ENCODE measurements around the gene SPANXN4.

Gene SPANXN4

GRCh38 chrX:143025628-143026027 lies at the start of gene SPANXN4:
SPANXN4 (plus strand) TSS chrX:143025928; CDS start chrX:143026015, 87 bp downstream.
- H3K4me3 ChIP-seq (ENCODE audit: low read depth, low read length): no peak within 1 kb of the TSS
- no peak for TF ChIP-seq CTCF (IDR thresholded peaks at IDR 0.05; ENCODE audit: low read depth, low read length)

GRCh38 chrX:142977128-142977914 lies 48.4 kb upstream of the SPANXN4 start:
- H3K4me3 ChIP-seq (ENCODE audit: low read depth, low read length): no peak overlapping the region
- TF ChIP-seq CTCF (IDR thresholded peaks at IDR 0.05; ENCODE audit: low read depth, low read length): no peak

GRCh38 chrX:142978130-142978684 lies 47.5 kb upstream of the SPANXN4 start:
- TF ChIP-seq CTCF (IDR thresholded peaks at IDR 0.05; ENCODE audit: low read depth, low read length): no peak
- H3K4me3 ChIP-seq (ENCODE audit: low read depth, low read length): no peak overlapping the region

- H3K4me3 ChIP-seq (ENCODE audit: low read depth, low read length): no peak overlapping the region
- no peak for TF ChIP-seq CTCF (IDR thresholded peaks at IDR 0.05; ENCODE audit: low read depth, low read length)
Measured at GRCh38 chrX:142982679-142983078, 43.0 kb upstream of the SPANXN4 start.

- no peak overlapping the region for H3K4me3 ChIP-seq (ENCODE audit: low read depth, low read length)
- TF ChIP-seq CTCF (IDR thresholded peaks at IDR 0.05; ENCODE audit: low read depth, low read length): no peak
Measured at GRCh38 chrX:142994988-142995387, 30.7 kb upstream of the SPANXN4 start.

- no peak overlapping the region for H3K4me3 ChIP-seq (ENCODE audit: low read depth, low read length)
- TF ChIP-seq CTCF (IDR thresholded peaks at IDR 0.05; ENCODE audit: low read depth, low read length): no peak
Measured at GRCh38 chrX:142998447-142999198, 27.1 kb upstream of the SPANXN4 start.
